GM23338 (cell line): ENCODE measurements around the gene CFAP92.

Source experiments
- POLR2AphosphoS5 ChIP-seq: IDR thresholded peaks from 2 replicates; pipeline ENCODE4 v1.6.1; 2016; ENCODE audit warnings: antibody characterized with exemption, low read depth
- TF ChIP-seq, protein P1 (sequence below), 2 experiments: fragments of 200-600 bp in 1 of 2; sonication (generic) in 1 of 2; conservative IDR thresholded peaks; 2 replicates each; pipeline versions ENCODE4 v1.5.1 to v1.6.1; 2016 to 2017; ENCODE audit warnings: antibody characterized with exemption in 2 of 2, low read depth in 2 of 2, mild to moderate bottlenecking in 2 of 2, moderate library complexity in 1 of 2
- TF ChIP-seq, protein P2 (sequence below): fragments of 250-450 bp; sonication (Bioruptor Pico); IDR thresholded peaks from 2 replicates; pipeline ENCODE4 v1.5.0; 2020; ENCODE audit warnings: mild to moderate bottlenecking, moderate library complexity

DNA sequence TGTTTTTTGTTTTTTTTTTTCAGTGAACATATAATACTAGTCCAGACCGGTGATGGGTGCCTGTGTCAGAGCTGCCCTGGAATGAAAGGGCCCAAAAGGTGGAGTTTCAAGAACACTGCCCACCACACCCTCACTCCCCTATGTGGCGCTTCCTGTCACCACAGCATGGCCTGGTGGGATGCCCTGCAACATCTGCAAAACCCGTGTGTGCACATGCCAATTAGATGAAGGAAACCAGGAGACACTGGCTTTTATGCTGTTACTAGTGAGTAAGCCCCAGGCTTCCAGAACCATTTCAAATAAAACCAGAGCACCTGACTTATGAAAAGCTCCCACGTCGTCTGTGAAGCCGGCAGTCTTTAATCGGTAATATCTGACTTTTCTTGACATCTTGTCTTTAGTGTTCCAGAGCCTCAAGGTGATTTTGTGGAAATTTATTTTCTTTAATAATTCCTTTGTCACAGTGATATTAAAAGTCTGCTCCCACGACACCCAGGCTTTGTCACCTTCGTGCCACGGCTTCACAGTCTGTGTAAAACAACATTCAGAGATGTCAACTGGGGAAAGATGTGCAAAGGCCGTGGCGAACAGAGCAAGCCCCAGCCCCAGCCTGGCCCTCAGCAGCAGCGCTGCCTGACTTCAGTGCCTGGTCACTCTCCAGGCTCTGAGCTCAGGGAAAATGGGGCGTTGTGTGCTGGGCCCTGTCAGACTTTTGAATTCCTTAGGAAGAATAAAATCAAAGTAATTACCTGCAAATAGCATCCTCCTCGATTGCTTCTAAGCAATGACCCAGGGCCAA, 6.4 kb downstream of the CFAP92 start:
- TF ChIP-seq, protein P1, sequence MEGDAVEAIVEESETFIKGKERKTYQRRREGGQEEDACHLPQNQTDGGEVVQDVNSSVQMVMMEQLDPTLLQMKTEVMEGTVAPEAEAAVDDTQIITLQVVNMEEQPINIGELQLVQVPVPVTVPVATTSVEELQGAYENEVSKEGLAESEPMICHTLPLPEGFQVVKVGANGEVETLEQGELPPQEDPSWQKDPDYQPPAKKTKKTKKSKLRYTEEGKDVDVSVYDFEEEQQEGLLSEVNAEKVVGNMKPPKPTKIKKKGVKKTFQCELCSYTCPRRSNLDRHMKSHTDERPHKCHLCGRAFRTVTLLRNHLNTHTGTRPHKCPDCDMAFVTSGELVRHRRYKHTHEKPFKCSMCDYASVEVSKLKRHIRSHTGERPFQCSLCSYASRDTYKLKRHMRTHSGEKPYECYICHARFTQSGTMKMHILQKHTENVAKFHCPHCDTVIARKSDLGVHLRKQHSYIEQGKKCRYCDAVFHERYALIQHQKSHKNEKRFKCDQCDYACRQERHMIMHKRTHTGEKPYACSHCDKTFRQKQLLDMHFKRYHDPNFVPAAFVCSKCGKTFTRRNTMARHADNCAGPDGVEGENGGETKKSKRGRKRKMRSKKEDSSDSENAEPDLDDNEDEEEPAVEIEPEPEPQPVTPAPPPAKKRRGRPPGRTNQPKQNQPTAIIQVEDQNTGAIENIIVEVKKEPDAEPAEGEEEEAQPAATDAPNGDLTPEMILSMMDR (conservative IDR thresholded peaks at IDR 0.05; ENCODE audit: low read depth in 2 of 2) = no peak
- no peak for TF ChIP-seq POLR2AphosphoS5
- TF ChIP-seq, protein P2, sequence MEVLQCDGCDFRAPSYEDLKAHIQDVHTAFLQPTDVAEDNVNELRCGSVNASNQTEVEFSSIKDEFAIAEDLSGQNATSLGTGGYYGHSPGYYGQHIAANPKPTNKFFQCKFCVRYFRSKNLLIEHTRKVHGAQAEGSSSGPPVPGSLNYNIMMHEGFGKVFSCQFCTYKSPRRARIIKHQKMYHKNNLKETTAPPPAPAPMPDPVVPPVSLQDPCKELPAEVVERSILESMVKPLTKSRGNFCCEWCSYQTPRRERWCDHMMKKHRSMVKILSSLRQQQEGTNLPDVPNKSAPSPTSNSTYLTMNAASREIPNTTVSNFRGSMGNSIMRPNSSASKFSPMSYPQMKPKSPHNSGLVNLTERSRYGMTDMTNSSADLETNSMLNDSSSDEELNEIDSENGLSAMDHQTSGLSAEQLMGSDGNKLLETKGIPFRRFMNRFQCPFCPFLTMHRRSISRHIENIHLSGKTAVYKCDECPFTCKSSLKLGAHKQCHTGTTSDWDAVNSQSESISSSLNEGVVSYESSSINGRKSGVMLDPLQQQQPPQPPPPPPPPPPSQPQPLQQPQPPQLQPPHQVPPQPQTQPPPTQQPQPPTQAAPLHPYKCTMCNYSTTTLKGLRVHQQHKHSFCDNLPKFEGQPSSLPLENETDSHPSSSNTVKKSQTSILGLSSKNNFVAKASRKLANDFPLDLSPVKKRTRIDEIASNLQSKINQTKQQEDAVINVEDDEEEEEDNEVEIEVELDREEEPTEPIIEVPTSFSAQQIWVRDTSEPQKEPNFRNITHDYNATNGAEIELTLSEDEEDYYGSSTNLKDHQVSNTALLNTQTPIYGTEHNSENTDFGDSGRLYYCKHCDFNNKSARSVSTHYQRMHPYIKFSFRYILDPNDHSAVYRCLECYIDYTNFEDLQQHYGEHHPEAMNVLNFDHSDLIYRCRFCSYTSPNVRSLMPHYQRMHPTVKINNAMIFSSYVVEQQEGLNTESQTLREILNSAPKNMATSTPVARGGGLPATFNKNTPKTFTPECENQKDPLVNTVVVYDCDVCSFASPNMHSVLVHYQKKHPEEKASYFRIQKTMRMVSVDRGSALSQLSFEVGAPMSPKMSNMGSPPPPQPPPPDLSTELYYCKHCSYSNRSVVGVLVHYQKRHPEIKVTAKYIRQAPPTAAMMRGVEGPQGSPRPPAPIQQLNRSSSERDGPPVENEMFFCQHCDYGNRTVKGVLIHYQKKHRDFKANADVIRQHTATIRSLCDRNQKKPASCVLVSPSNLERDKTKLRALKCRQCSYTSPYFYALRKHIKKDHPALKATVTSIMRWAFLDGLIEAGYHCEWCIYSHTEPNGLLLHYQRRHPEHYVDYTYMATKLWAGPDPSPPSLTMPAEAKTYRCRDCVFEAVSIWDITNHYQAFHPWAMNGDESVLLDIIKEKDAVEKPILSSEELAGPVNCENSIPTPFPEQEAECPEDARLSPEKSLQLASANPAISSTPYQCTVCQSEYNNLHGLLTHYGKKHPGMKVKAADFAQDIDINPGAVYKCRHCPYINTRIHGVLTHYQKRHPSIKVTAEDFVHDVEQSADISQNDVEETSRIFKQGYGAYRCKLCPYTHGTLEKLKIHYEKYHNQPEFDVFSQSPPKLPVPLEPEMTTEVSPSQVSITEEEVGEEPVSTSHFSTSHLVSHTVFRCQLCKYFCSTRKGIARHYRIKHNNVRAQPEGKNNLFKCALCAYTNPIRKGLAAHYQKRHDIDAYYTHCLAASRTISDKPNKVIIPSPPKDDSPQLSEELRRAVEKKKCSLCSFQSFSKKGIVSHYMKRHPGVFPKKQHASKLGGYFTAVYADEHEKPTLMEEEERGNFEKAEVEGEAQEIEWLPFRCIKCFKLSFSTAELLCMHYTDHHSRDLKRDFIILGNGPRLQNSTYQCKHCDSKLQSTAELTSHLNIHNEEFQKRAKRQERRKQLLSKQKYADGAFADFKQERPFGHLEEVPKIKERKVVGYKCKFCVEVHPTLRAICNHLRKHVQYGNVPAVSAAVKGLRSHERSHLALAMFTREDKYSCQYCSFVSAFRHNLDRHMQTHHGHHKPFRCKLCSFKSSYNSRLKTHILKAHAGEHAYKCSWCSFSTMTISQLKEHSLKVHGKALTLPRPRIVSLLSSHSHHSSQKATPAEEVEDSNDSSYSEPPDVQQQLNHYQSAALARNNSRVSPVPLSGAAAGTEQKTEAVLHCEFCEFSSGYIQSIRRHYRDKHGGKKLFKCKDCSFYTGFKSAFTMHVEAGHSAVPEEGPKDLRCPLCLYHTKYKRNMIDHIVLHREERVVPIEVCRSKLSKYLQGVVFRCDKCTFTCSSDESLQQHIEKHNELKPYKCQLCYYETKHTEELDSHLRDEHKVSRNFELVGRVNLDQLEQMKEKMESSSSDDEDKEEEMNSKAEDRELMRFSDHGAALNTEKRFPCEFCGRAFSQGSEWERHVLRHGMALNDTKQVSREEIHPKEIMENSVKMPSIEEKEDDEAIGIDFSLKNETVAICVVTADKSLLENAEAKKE = no peak
